Thyroid gland (tissue), 4 donors: ENCODE data around the gene ST6GALNAC3. TPM values are rescaled to one million over a fixed set of nuclear protein-coding genes. Genes with fewer than 3 reads are reported as not detected.

ENCODE experiments used
- DNase-seq, 2 donors: peaks; one replicate each; pipeline ENCODE4 v3.0.0-alpha.2; 2019
- H3K27ac ChIP-seq, 3 donors: fragments of 200-600 bp; sonication (generic); 1 replicate in 2 of 3; 2 replicates in 1 of 3; pipeline ENCODE4 v1.5.1; 2016 to 2019; ENCODE audit warnings: mild to moderate bottlenecking in 1 of 3, moderate library complexity in 1 of 3
- H3K27me3 ChIP-seq: fragments of 200-600 bp; sonication (generic); one replicate; pipeline ENCODE4 v1.5.1; 2019
- H3K36me3 ChIP-seq, 2 donors: fragments of 200-600 bp; sonication (generic); one replicate each; pipeline ENCODE4 v1.5.1; 2016 to 2019
- H3K4me1 ChIP-seq, 2 donors: fragments of 200-600 bp; sonication (generic); one replicate each; pipeline ENCODE4 v1.5.1; 2017 to 2019
- H3K4me3 ChIP-seq, 3 donors: fragments of 200-600 bp; sonication (generic); replicated peaks in 1 of 3; 1 replicate in 2 of 3; 2 replicates in 1 of 3; pipeline ENCODE4 v1.5.1; 2016; ENCODE audit warnings: mild to moderate bottlenecking in 1 of 3
- H3K9me3 ChIP-seq: fragments of 200-600 bp; sonication (generic); one replicate; pipeline ENCODE4 v1.5.1; 2017
- POLR2A ChIP-seq, 2 donors: fragments of 450-650 bp; IDR thresholded peaks; one replicate each; pipeline ENCODE4 v1.6.1; 2017; ENCODE audit warnings: antibody characterized with exemption in 2 of 2, mild to moderate bottlenecking in 2 of 2, moderate library complexity in 1 of 2
- WGBS, 2 donors: methylation state at CpG; one replicate each; pipeline ENCODE4 v1.1.5; 2017; 5-methylcytosine and 5-hydroxymethylcytosine counted together
- intact Hi-C: fragments of 100-400 bp; cut with DNase I; formaldehyde crosslinking; loops from one replicate; pipeline ENCODE4 v1.15.1; 2023
- total RNA-seq, 4 donors: library from RNA; depleted of rRNA; stranded (reverse); fragments of >200 nt; gene quantifications; one replicate each; pipeline ENCODE4 v1.2.3, GENCODE V29; 2016
- TF ChIP-seq, protein P1 (sequence below), 6 experiments: fragments of 200-600 bp in 3 of 6; fragments of 450-650 bp in 3 of 6; sonication (generic) in 3 of 6; IDR thresholded peaks; one replicate each; pipeline ENCODE4 v1.5.1; 2016 to 2019; ENCODE audit warnings: antibody characterized with exemption in 6 of 6, mild to moderate bottlenecking in 2 of 6, inconsistent platforms in 1 of 6, moderate library complexity in 1 of 6

Gene ST6GALNAC3
- total RNA-seq, 4 donors from 2014 or later: 17.4 to 35.6 (median 31.6) TPM

DNA sequence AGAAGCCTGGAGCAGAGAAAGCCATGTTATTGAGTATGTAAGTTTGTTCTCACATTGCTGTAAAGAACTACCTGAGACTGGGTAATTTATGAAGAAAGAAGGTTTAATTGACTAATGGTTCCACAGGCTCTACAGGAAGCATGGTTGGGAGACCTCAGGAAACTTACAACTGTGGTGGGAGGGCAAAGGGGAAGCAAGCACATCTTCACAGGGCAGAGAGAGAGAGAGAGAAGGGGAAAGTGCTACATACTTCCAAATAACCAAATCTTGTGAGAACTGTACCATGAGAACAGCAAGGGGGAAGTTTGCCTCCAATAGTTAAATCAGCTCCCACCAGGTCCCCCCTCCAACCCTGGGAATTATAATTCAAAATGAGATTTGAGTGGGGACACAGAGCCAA is 302.7 kb downstream of the ST6GALNAC3 start:
- DNase-seq: no peak
- Histone ChIP-seq H3K4me3 (no peak overlapping the region), H3K9me3 (no peaks in the 10 kb centered on the region), H3K4me1 (no peaks in the 10 kb centered on the region), H3K27me3 (no peaks in the 10 kb centered on the region), H3K27ac (no peak overlapping the region), H3K36me3 (no peaks in the 10 kb centered on the region)
- TF ChIP-seq POLR2A (IDR thresholded peaks at IDR 0.05): no peak
- TF ChIP-seq, protein P1, sequence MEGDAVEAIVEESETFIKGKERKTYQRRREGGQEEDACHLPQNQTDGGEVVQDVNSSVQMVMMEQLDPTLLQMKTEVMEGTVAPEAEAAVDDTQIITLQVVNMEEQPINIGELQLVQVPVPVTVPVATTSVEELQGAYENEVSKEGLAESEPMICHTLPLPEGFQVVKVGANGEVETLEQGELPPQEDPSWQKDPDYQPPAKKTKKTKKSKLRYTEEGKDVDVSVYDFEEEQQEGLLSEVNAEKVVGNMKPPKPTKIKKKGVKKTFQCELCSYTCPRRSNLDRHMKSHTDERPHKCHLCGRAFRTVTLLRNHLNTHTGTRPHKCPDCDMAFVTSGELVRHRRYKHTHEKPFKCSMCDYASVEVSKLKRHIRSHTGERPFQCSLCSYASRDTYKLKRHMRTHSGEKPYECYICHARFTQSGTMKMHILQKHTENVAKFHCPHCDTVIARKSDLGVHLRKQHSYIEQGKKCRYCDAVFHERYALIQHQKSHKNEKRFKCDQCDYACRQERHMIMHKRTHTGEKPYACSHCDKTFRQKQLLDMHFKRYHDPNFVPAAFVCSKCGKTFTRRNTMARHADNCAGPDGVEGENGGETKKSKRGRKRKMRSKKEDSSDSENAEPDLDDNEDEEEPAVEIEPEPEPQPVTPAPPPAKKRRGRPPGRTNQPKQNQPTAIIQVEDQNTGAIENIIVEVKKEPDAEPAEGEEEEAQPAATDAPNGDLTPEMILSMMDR (IDR thresholded peaks at IDR 0.05): no peak
- intact Hi-C loops: no loop called here

DNA sequence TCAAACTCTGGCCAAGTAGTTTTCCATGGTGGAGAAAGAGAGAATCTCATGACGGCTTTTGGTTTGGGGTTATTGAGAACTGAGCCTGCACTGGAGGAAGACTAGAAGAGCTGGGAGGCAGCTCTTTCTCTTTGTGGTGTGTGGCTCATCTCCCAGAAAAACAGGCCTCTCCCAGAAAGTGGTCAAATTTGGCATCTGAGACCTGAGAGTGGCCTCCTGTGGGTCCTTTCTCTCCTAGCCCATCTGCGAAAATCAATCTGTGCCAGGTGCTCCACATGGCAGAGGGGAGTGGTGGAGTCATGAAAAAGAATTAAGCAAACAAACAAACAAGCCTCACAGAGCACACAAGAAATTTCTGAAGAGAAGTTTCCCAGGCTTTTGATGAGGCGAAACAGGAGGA is 305.0 kb downstream of the ST6GALNAC3 start:
- 97 to 99% methylated on average over 3 of the region's 3 CpGs for WGBS, 2 donors
- TF ChIP-seq POLR2A (IDR thresholded peaks at IDR 0.05): no peak
- TF ChIP-seq, protein P1 (IDR thresholded peaks at IDR 0.05): no peak
- intact Hi-C loops: no loop called here

DNA sequence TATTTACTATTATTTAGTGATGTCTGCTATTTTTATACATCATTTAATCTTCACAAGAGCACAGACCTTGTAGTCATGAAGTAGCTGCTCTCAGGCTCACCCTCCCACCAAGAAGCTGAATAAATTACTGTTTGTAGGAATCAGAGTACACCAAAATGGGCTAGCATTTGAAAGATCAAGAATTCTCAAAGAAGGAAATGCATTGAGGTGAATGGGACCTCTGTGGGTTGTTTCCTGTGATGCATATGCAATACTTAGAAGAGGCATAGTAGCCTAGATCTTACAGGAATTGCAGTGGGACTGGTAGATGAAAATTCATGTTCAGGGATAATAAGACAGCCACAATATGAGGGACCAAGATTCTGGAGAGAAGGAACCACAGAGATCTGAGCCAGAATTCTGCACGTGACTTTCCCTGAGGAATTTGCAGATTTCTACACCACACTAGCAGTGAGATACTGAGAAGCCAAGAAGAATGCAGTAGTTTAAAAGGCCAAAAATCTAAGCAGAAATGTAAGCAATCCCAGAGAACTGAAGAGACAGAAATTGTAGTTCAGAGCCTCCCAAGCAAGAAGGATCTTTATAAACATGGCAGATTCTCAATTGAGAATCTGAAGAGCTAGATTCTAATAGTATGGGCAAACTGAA is 307.0 kb downstream of the ST6GALNAC3 start:
- WGBS, 2 donors: 24 to 72% methylated on average over 1 of the region's 1 CpG
- Histone ChIP-seq H3K4me1 (no peaks in the 10 kb centered on the region), H3K4me3 (no peak overlapping the region), H3K27ac (no peak overlapping the region), H3K27me3 (no peaks in the 10 kb centered on the region), H3K9me3 (no peaks in the 10 kb centered on the region), H3K36me3 (no peaks in the 10 kb centered on the region)
- TF ChIP-seq, protein P1 (IDR thresholded peaks at IDR 0.05): no peak
- TF ChIP-seq POLR2A (IDR thresholded peaks at IDR 0.05): no peak
- intact Hi-C loops: no loop called here
- DNase-seq: no peak

More for the DNA sequence above, 305.0 kb downstream of the ST6GALNAC3 start:
- Histone ChIP-seq H3K36me3 (no peaks in the 10 kb centered on the region), H3K4me1 (no peaks in the 10 kb centered on the region), H3K27ac (no peak overlapping the region), H3K9me3 (no peaks in the 10 kb centered on the region), H3K4me3 (no peak overlapping the region), H3K27me3 (no peaks in the 10 kb centered on the region)
- DNase-seq: no peak

DNA sequence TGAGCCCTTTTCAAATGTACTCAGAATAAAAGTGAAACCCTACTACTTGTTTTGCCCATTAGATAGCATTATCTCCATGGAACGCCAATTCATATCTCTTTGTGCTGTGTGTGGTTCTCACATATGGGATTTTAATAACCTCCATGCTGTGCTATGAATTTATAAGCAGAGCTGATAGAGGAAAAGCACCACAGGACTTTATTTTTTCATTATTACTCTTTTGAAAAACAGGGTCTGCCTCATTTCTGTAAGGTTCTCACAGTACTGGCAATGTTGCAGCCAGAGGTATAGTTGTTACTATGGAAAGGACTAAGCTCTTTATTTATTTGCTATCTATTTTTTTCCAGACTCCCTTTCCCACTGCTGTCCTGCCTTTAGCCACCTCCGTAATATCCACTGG is 313.7 kb downstream of the ST6GALNAC3 start:
- intact Hi-C loops: no loop called here
- Histone ChIP-seq H3K36me3 (no peaks in the 10 kb centered on the region), H3K27ac (no peak overlapping the region), H3K4me3 (no peak overlapping the region), H3K27me3 (no peaks in the 10 kb centered on the region), H3K4me1 (peaks cover 0 to 11% of the 10 kb centered on the region in 2 donors), H3K9me3 (no peaks in the 10 kb centered on the region)
- 69 to 70% methylated on average over 2 of the region's 2 CpGs for WGBS, 2 donors
- DNase-seq: no peak
- TF ChIP-seq, protein P1 (IDR thresholded peaks at IDR 0.05): no peak
- TF ChIP-seq POLR2A (IDR thresholded peaks at IDR 0.05): no peak

DNA sequence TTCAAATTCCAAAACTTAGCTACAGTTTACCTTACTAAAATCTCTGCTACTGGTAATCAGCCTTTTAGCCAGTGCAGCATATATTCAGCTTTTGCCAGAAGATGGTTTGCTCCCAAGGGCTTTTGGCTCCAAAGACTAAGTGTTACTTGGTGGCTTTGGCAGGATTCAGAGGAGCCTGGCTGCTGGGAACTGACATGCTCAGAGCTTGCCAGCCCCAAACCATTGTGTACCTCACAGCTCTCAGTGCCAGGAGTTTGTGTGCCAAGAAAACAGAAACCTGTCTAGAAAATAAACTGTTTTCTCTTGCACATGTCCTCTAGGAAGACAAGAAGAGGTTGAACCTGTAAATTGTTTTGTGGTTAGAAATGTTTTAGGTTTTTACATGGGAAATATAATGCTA is 315.9 kb downstream of the ST6GALNAC3 start:
- Histone ChIP-seq H3K27ac (no peak overlapping the region), H3K36me3 (no peaks in the 10 kb centered on the region), H3K27me3 (no peaks in the 10 kb centered on the region), H3K4me3 (no peak overlapping the region), H3K4me1 (peaks cover 0 to 11% of the 10 kb centered on the region in 2 donors), H3K9me3 (no peaks in the 10 kb centered on the region)
- intact Hi-C loops: no loop called here
- DNase-seq: peak; percentile 65 to 66
- TF ChIP-seq, protein P1 (IDR thresholded peaks at IDR 0.05): no peak
- TF ChIP-seq POLR2A (IDR thresholded peaks at IDR 0.05): no peak
